Measurements from ENCODE around the gene VN1R5.
"Not testable (repeated sequence)": the region's sequence is repeated elsewhere in the genome, so short reads cannot be mapped to it uniquely, and the experiment has no call there.

Gene VN1R5

GRCh38 chr1:247274605-247275256 is 18.9 kb downstream of the VN1R5 start:
- DNase-seq: no peak

- no peak for DNase-seq
Observed at GRCh38 chr1:247277191-247277590, 21.3 kb downstream of the VN1R5 start.

GRCh38 chr1:247281001-247281574 is 25.2 kb downstream of the VN1R5 start:
- no peak for DNase-seq

GRCh38 chr1:247286134-247286670 is 30.3 kb downstream of the VN1R5 start:
- DNase-seq: no peak

- no peak for DNase-seq
Observed at GRCh38 chr1:247287460-247287859, 31.6 kb downstream of the VN1R5 start.

GRCh38 chr1:247288341-247288740 is 32.5 kb downstream of the VN1R5 start:
- no peak for DNase-seq

GRCh38 chr1:247289274-247289892 is 33.5 kb downstream of the VN1R5 start:
- DNase-seq: not testable (repeated sequence)

- no peak for DNase-seq
Observed at GRCh38 chr1:247290576-247290975, 34.7 kb downstream of the VN1R5 start.

- no peak for DNase-seq
Observed at GRCh38 chr1:247291161-247291560, 35.3 kb downstream of the VN1R5 start.

GRCh38 chr1:247291833-247292561 is 36.1 kb downstream of the VN1R5 start:
- DNase-seq: no peak

- no peak for DNase-seq
Observed at GRCh38 chr1:247293047-247293446, 37.2 kb downstream of the VN1R5 start.

- no peak for DNase-seq
Observed at GRCh38 chr1:247294282-247294681, 38.4 kb downstream of the VN1R5 start.

- no peak for DNase-seq
Observed at GRCh38 chr1:247295274-247295684, 39.4 kb downstream of the VN1R5 start.

GRCh38 chr1:247295746-247296145 is 39.9 kb downstream of the VN1R5 start:
- DNase-seq: no peak

- no peak for DNase-seq
Observed at GRCh38 chr1:247296599-247297180, 40.8 kb downstream of the VN1R5 start.

GRCh38 chr1:247297263-247298123 is 41.6 kb downstream of the VN1R5 start:
- DNase-seq: no peak

GRCh38 chr1:247298124-247298481 is 42.2 kb downstream of the VN1R5 start:
- no peak for DNase-seq

- DNase-seq: no peak
Observed at GRCh38 chr1:247298701-247299100, 42.8 kb downstream of the VN1R5 start.

GRCh38 chr1:247299723-247300381 is 44.0 kb downstream of the VN1R5 start:
- no peak for DNase-seq

- DNase-seq: no peak
Observed at GRCh38 chr1:247300491-247301175, 44.8 kb downstream of the VN1R5 start.

GRCh38 chr1:247301176-247301540 is 45.3 kb downstream of the VN1R5 start:
- DNase-seq: no peak
